ENCODE data around the gene PRRX1.

Gene PRRX1

GRCh38 chr1:170758992-170759391 lies 95.1 kb downstream of the PRRX1 start:
- H3K36me3 ChIP-seq (ENCODE audit: control insufficient read depth in 2 of 2, insufficient read depth in 2 of 2, low read length in 2 of 2): no peaks in the 10 kb centered on the region
- H3K27me3 ChIP-seq (ENCODE audit: control insufficient read depth in 2 of 2, insufficient read depth in 2 of 2, low read length in 2 of 2): no peaks in the 10 kb centered on the region
- H3K9me3 ChIP-seq (ENCODE audit: control insufficient read depth in 2 of 2, low read length in 2 of 2): no peaks in the 10 kb centered on the region
- no peak overlapping the region for H3K27ac ChIP-seq (ENCODE audit: low read depth in 2 of 2, low read length in 2 of 2)
- no peak overlapping the region for H3K9ac ChIP-seq (ENCODE audit: low read depth in 1 of 2, low read length in 2 of 2)
- no peaks in the 10 kb centered on the region for H3K4me1 ChIP-seq (ENCODE audit: control insufficient read depth in 2 of 2, insufficient read depth in 2 of 2, low read length in 2 of 2)
- H3K4me3 ChIP-seq (ENCODE audit: low read length in 2 of 2): no peak overlapping the region

GRCh38 chr1:170765279-170765678 lies 101.3 kb downstream of the PRRX1 start:
- Histone ChIP-seq H3K27ac (ENCODE audit: low read depth in 2 of 2, low read length in 2 of 2) (no peak overlapping the region), H3K9me3 (ENCODE audit: control insufficient read depth in 2 of 2, low read length in 2 of 2) (no peaks in the 10 kb centered on the region), H3K4me1 (ENCODE audit: control insufficient read depth in 2 of 2, insufficient read depth in 2 of 2, low read length in 2 of 2) (no peaks in the 10 kb centered on the region), H3K27me3 (ENCODE audit: control insufficient read depth in 2 of 2, insufficient read depth in 2 of 2, low read length in 2 of 2) (no peaks in the 10 kb centered on the region), H3K36me3 (ENCODE audit: control insufficient read depth in 2 of 2, insufficient read depth in 2 of 2, low read length in 2 of 2) (no peaks in the 10 kb centered on the region), H3K4me3 (ENCODE audit: low read length in 2 of 2) (no peak overlapping the region), H3K9ac (ENCODE audit: low read depth in 1 of 2, low read length in 2 of 2) (no peak overlapping the region)

GRCh38 chr1:170765712-170766330 lies 101.9 kb downstream of the PRRX1 start:
- Histone ChIP-seq H3K27ac (ENCODE audit: low read depth in 2 of 2, low read length in 2 of 2) (no peak overlapping the region), H3K9ac (ENCODE audit: low read depth in 1 of 2, low read length in 2 of 2) (no peak overlapping the region), H3K27me3 (ENCODE audit: control insufficient read depth in 2 of 2, insufficient read depth in 2 of 2, low read length in 2 of 2) (no peaks in the 10 kb centered on the region), H3K4me3 (ENCODE audit: low read length in 2 of 2) (no peak overlapping the region), H3K9me3 (ENCODE audit: control insufficient read depth in 2 of 2, low read length in 2 of 2) (no peaks in the 10 kb centered on the region), H3K4me1 (ENCODE audit: control insufficient read depth in 2 of 2, insufficient read depth in 2 of 2, low read length in 2 of 2) (no peaks in the 10 kb centered on the region), H3K36me3 (ENCODE audit: control insufficient read depth in 2 of 2, insufficient read depth in 2 of 2, low read length in 2 of 2) (no peaks in the 10 kb centered on the region)

- Histone ChIP-seq H3K36me3 (ENCODE audit: control insufficient read depth in 2 of 2, insufficient read depth in 2 of 2, low read length in 2 of 2) (no peaks in the 10 kb centered on the region), H3K9me3 (ENCODE audit: control insufficient read depth in 2 of 2, low read length in 2 of 2) (no peaks in the 10 kb centered on the region), H3K9ac (ENCODE audit: low read depth in 1 of 2, low read length in 2 of 2) (no peak overlapping the region), H3K4me1 (ENCODE audit: control insufficient read depth in 2 of 2, insufficient read depth in 2 of 2, low read length in 2 of 2) (no peaks in the 10 kb centered on the region), H3K4me3 (ENCODE audit: low read length in 2 of 2) (no peak overlapping the region), H3K27ac (ENCODE audit: low read depth in 2 of 2, low read length in 2 of 2) (no peak overlapping the region), H3K27me3 (ENCODE audit: control insufficient read depth in 2 of 2, insufficient read depth in 2 of 2, low read length in 2 of 2) (no peaks in the 10 kb centered on the region)
Measured at GRCh38 chr1:170768929-170769328, 105.0 kb downstream of the PRRX1 start.

- H3K4me1 ChIP-seq (ENCODE audit: control insufficient read depth in 2 of 2, insufficient read depth in 2 of 2, low read length in 2 of 2): no peaks in the 10 kb centered on the region
- H3K4me3 ChIP-seq (ENCODE audit: low read length in 2 of 2): no peak overlapping the region
- H3K27me3 ChIP-seq (ENCODE audit: control insufficient read depth in 2 of 2, insufficient read depth in 2 of 2, low read length in 2 of 2): no peaks in the 10 kb centered on the region
- H3K27ac ChIP-seq (ENCODE audit: low read depth in 2 of 2, low read length in 2 of 2): no peak overlapping the region
- H3K9me3 ChIP-seq (ENCODE audit: control insufficient read depth in 2 of 2, low read length in 2 of 2): no peaks in the 10 kb centered on the region
- H3K9ac ChIP-seq (ENCODE audit: low read depth in 1 of 2, low read length in 2 of 2): no peak overlapping the region
- no peaks in the 10 kb centered on the region for H3K36me3 ChIP-seq (ENCODE audit: control insufficient read depth in 2 of 2, insufficient read depth in 2 of 2, low read length in 2 of 2)
Measured at GRCh38 chr1:170769691-170770090, 105.8 kb downstream of the PRRX1 start.

GRCh38 chr1:170770254-170770653 lies 106.3 kb downstream of the PRRX1 start:
- Histone ChIP-seq H3K4me3 (ENCODE audit: low read length in 2 of 2) (no peak overlapping the region), H3K4me1 (ENCODE audit: control insufficient read depth in 2 of 2, insufficient read depth in 2 of 2, low read length in 2 of 2) (no peaks in the 10 kb centered on the region), H3K27ac (ENCODE audit: low read depth in 2 of 2, low read length in 2 of 2) (no peak overlapping the region), H3K9ac (ENCODE audit: low read depth in 1 of 2, low read length in 2 of 2) (no peak overlapping the region), H3K9me3 (ENCODE audit: control insufficient read depth in 2 of 2, low read length in 2 of 2) (no peaks in the 10 kb centered on the region), H3K27me3 (ENCODE audit: control insufficient read depth in 2 of 2, insufficient read depth in 2 of 2, low read length in 2 of 2) (no peaks in the 10 kb centered on the region), H3K36me3 (ENCODE audit: control insufficient read depth in 2 of 2, insufficient read depth in 2 of 2, low read length in 2 of 2) (no peaks in the 10 kb centered on the region)

GRCh38 chr1:170776252-170776651 lies 112.3 kb downstream of the PRRX1 start:
- no peak overlapping the region for H3K27ac ChIP-seq (ENCODE audit: low read depth in 2 of 2, low read length in 2 of 2)
- H3K9ac ChIP-seq (ENCODE audit: low read depth in 1 of 2, low read length in 2 of 2): no peak overlapping the region
- no peaks in the 10 kb centered on the region for H3K9me3 ChIP-seq (ENCODE audit: control insufficient read depth in 2 of 2, low read length in 2 of 2)
- no peaks in the 10 kb centered on the region for H3K4me1 ChIP-seq (ENCODE audit: control insufficient read depth in 2 of 2, insufficient read depth in 2 of 2, low read length in 2 of 2)
- no peak overlapping the region for H3K4me3 ChIP-seq (ENCODE audit: low read length in 2 of 2)
- H3K36me3 ChIP-seq (ENCODE audit: control insufficient read depth in 2 of 2, insufficient read depth in 2 of 2, low read length in 2 of 2): no peaks in the 10 kb centered on the region
- no peaks in the 10 kb centered on the region for H3K27me3 ChIP-seq (ENCODE audit: control insufficient read depth in 2 of 2, insufficient read depth in 2 of 2, low read length in 2 of 2)

- Histone ChIP-seq H3K4me1 (ENCODE audit: control insufficient read depth in 2 of 2, insufficient read depth in 2 of 2, low read length in 2 of 2) (no peaks in the 10 kb centered on the region), H3K27me3 (ENCODE audit: control insufficient read depth in 2 of 2, insufficient read depth in 2 of 2, low read length in 2 of 2) (no peaks in the 10 kb centered on the region), H3K27ac (ENCODE audit: low read depth in 2 of 2, low read length in 2 of 2) (no peak overlapping the region)
Measured at GRCh38 chr1:170776777-170777176, 112.8 kb downstream of the PRRX1 start.

More at GRCh38 chr1:170776777-170777176, 112.8 kb downstream of the PRRX1 start:
- no peaks in the 10 kb centered on the region for H3K9me3 ChIP-seq (ENCODE audit: control insufficient read depth in 2 of 2, low read length in 2 of 2)
- no peaks in the 10 kb centered on the region for H3K36me3 ChIP-seq (ENCODE audit: control insufficient read depth in 2 of 2, insufficient read depth in 2 of 2, low read length in 2 of 2)
- no peak overlapping the region for H3K4me3 ChIP-seq (ENCODE audit: low read length in 2 of 2)
- H3K9ac ChIP-seq (ENCODE audit: low read depth in 1 of 2, low read length in 2 of 2): no peak overlapping the region
